Measurements from ENCODE around the gene RBM18. TPM values are rescaled to one million over a fixed set of nuclear protein-coding genes. Genes with fewer than 3 reads are reported as not detected.

The RBM18 gene
- total RNA-seq, 1 experiment from 2014 or later: 29.4 TPM

DNA sequence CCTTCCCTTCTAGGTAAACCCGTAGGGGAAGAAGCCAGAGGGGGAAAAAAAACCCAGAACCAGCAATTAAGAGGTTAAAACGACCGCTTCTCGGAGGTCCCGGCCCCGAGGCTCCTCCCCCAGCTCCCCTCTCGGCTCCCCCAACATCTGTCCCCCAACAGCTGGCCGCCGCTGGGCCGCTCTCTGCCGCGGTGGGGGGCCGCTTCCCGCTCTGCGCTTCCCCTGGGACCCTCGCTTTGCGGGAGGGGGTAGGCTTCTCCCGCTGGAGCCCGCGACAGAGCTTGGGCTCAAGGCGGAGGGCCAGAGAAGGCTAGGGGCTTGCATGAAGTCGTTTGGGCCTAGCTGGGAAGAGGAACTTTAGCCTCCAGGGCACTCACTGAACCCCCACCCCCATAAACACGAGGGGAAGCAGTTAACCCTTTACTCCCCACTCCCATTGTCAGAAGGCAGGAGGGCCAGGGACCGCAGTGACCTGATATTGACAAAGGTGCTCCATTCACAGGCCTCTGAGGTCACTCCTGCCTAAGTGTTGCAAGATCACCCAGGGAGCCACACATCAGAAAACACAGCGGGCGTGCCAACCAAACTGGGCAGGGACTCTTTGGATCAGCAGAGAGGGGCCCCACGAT lies 43.3 kb downstream of the RBM18 start:
- peak; percentile 87 to 89 for DNase-seq
- H3K4me3 ChIP-seq: peak overlapping the region; percentile 50
- H3K9me3 ChIP-seq (replicated peaks): no peaks in the 10 kb centered on the region
- H3K4me1 ChIP-seq: peaks cover 4% of the 10 kb centered on the region; the same call in 1 of the 2 replicates
- peak overlapping the region; percentile 47 for H3K27ac ChIP-seq
- no peaks in the 10 kb centered on the region for H3K36me3 ChIP-seq
- no peaks in the 10 kb centered on the region for H3K27me3 ChIP-seq

GRCh38 chr9:122220673-122221182 lies 43.9 kb downstream of the RBM18 start:
- H3K4me3 ChIP-seq: peak overlapping the region; percentile 50
- peaks cover 4% of the 10 kb centered on the region; the same call in 1 of the 2 replicates for H3K4me1 ChIP-seq
- no peak for DNase-seq
- peak overlapping the region; percentile 47 for H3K27ac ChIP-seq
- H3K27me3 ChIP-seq: no peaks in the 10 kb centered on the region
- no peaks in the 10 kb centered on the region for H3K9me3 ChIP-seq (replicated peaks)
- no peaks in the 10 kb centered on the region for H3K36me3 ChIP-seq

DNA sequence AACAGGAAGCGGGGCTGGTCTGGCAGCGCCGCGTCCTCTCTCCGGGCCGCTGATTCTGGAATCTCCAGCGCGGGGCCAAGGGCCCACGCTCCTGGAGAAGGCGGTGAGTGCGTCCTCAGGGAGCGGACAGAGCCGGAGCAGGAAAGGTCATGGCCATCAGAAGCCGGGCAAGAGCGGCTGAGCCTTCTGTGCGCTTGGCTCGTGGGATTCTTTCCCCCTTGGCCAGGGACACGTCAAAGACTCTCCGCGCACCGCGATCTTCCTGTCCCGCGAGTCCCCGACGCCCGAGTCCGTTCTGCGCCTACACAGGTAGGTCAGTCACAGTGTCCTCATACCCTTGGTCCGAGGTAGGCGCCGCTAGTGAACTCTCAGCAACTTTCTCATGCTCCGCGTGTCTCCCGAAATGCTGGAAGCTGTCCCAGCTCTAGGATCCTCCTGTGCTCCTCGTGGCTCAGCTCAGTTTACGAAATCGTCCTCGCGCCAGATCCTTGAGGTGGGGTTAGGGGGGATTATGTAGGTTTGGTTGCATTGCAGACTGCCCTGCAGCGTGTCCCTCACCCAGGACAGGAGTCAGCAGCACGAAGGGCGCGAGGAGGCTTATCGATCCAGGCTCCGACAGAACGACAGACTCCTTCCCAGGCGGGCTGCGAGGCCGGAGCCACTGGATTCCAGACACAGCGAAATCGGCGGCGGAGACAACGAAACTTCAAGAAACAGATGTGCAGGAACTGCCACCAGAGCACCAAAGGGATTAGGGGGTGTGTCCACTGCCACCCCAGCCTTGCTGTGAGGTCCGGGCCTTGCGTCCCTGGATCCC lies 44.6 kb downstream of the RBM18 start:
- Histone ChIP-seq H3K4me3 (no peak overlapping the region), H3K27ac (no peak overlapping the region)
- DNase-seq: no peak

GRCh38 chr9:122218935-122219855 lies 45.4 kb downstream of the RBM18 start:
- H3K27ac ChIP-seq: no peak overlapping the region
- no peak overlapping the region for H3K4me3 ChIP-seq
- no peaks in the 10 kb centered on the region for H3K36me3 ChIP-seq
- no peaks in the 10 kb centered on the region for H3K9me3 ChIP-seq (replicated peaks)
- DNase-seq: no peak
- peaks cover 12% of the 10 kb centered on the region for H3K4me1 ChIP-seq
- no peaks in the 10 kb centered on the region for H3K27me3 ChIP-seq

More for the DNA sequence above, 44.6 kb downstream of the RBM18 start:
- peaks cover 4% of the 10 kb centered on the region; the same call in 1 of the 2 replicates for H3K4me1 ChIP-seq
- no peaks in the 10 kb centered on the region for H3K36me3 ChIP-seq
- H3K9me3 ChIP-seq (replicated peaks): no peaks in the 10 kb centered on the region
- no peaks in the 10 kb centered on the region for H3K27me3 ChIP-seq

DNA sequence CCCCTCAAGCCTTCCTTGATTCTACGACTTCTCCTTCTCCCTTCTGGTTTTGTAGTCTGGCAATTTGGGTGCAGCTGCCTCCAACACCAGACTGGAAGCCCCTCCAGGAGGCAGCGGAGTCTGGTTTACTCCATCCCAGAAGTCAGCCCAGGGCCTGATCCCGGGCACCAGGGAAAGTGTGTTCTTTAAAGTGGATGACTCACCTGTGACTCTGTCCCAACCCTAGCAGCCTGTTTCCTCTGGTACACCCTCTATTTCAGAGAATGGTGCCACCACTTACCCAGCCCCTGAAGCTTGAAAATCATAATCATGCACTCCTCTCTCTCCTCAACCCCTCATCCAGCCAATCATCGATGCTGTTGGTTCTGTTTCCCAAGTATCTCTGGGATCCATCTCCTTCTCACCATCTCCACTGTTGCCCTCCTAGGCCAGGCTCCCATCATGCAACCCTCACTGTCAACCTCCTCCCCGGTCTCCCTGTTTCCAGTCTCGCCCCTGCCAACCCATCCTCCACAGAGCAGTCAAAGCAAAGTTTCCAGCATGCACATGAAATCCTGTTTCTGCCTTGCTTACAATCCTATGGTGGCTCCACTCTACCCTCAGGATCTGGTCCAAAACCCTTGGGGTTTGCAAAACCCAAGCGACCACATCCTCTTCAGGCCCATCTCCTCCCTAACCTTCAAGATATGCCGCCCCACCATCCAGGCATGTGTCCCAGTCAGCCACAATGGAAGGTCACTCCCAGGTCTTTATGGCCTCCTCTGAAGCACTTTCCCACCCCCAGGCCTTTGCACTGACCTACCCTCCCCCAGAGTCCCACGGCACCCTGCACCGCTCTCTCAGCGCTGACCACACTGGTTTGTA lies 46.3 kb downstream of the RBM18 start:
- H3K27me3 ChIP-seq: no peaks in the 10 kb centered on the region
- H3K4me3 ChIP-seq: no peak overlapping the region
- no peak overlapping the region for H3K27ac ChIP-seq
- no peaks in the 10 kb centered on the region for H3K36me3 ChIP-seq
- DNase-seq: no peak
- no peaks in the 10 kb centered on the region for H3K9me3 ChIP-seq (replicated peaks)
- peaks cover 12% of the 10 kb centered on the region for H3K4me1 ChIP-seq

GRCh38 chr9:122217640-122218039 lies 47.0 kb downstream of the RBM18 start:
- Histone ChIP-seq H3K36me3 (no peaks in the 10 kb centered on the region), H3K27me3 (no peaks in the 10 kb centered on the region), H3K4me3 (no peak overlapping the region)

GRCh38 chr9:122216798-122217418 lies 47.7 kb downstream of the RBM18 start:
- H3K27ac ChIP-seq: no peak overlapping the region

More at GRCh38 chr9:122217640-122218039, 47.0 kb downstream of the RBM18 start:
- Histone ChIP-seq H3K4me1 (peaks cover 12% of the 10 kb centered on the region), H3K27ac (no peak overlapping the region), H3K9me3 (replicated peaks) (no peaks in the 10 kb centered on the region)
- DNase-seq: peak in 1 of 2 experiments; percentile 23

DNA sequence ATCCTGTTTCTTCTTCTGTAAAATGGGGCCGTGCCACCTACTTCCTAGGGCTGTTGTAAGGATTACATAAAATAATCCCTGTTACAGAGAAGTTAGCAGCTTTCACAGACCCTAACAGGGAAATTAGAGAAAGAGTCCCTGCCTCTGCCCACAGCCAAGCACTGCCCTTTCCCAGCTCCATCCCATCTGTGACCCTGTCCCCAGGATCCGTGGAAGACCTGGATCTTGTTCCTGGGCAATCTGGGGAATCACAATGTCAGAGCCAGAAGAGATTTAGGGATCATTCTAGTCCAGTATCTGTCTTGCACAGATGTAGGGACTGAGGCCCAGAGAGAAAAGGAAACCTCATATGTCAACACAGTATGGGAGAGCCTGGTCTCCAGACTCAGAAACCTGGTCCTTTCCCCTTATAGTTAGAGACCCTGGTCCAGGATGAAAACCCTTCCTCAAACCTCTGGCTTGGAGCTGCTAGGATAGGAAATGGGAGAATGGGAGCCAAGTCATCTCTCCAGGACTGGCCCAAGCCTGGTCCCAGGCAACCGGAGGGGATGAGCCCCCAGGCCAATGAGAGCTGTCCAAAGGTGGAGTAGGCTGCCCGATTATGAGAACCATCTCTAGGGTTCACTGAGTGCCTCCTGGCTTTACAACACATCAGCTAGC lies 48.4 kb downstream of the RBM18 start:
- Histone ChIP-seq H3K4me3 (no peak overlapping the region), H3K27ac (no peak overlapping the region), H3K36me3 (no peaks in the 10 kb centered on the region), H3K27me3 (no peaks in the 10 kb centered on the region), H3K4me1 (peaks cover 7% of the 10 kb centered on the region), H3K9me3 (replicated peaks) (no peaks in the 10 kb centered on the region)
- DNase-seq: no peak

More at GRCh38 chr9:122216798-122217418, 47.7 kb downstream of the RBM18 start:
- DNase-seq: no peak
- Histone ChIP-seq H3K4me3 (no peak overlapping the region), H3K9me3 (replicated peaks) (no peaks in the 10 kb centered on the region), H3K36me3 (no peaks in the 10 kb centered on the region), H3K4me1 (peaks cover 11% of the 10 kb centered on the region), H3K27me3 (no peaks in the 10 kb centered on the region)

DNA sequence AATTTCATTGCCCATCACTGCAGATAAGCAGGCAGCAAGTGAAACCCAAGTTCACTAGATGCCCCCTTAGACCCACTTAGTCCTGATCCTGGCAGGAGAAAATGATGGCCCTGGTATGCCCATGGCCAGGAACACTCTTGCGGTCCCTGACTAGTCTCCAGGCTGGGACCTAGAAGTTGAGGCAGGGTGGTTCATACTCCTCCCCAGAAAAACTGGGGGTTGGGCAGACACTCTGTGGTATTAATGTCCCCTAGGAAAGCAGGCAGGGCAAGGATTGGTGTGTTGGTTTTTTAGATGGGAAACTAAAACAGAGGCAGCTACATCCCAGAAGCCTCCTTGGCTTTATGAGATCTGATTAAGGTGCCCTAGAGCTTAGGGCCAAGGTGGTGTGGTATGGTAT lies 49.0 kb downstream of the RBM18 start:
- Histone ChIP-seq H3K4me3 (no peak overlapping the region), H3K36me3 (no peaks in the 10 kb centered on the region)

GRCh38 chr9:122214507-122214906 lies 50.1 kb downstream of the RBM18 start:
- DNase-seq: no peak
- Histone ChIP-seq H3K4me3 (peak overlapping the region; percentile 54), H3K36me3 (no peaks in the 10 kb centered on the region), H3K9me3 (replicated peaks) (no peaks in the 10 kb centered on the region), H3K27me3 (no peaks in the 10 kb centered on the region), H3K4me1 (peaks cover 7% of the 10 kb centered on the region), H3K27ac (peak overlapping the region; percentile 63)

More for the DNA sequence above, 49.0 kb downstream of the RBM18 start:
- no peak overlapping the region for H3K27ac ChIP-seq
- DNase-seq: no peak
- no peaks in the 10 kb centered on the region for H3K9me3 ChIP-seq (replicated peaks)
- no peaks in the 10 kb centered on the region for H3K27me3 ChIP-seq
- H3K4me1 ChIP-seq: peaks cover 7% of the 10 kb centered on the region

DNA sequence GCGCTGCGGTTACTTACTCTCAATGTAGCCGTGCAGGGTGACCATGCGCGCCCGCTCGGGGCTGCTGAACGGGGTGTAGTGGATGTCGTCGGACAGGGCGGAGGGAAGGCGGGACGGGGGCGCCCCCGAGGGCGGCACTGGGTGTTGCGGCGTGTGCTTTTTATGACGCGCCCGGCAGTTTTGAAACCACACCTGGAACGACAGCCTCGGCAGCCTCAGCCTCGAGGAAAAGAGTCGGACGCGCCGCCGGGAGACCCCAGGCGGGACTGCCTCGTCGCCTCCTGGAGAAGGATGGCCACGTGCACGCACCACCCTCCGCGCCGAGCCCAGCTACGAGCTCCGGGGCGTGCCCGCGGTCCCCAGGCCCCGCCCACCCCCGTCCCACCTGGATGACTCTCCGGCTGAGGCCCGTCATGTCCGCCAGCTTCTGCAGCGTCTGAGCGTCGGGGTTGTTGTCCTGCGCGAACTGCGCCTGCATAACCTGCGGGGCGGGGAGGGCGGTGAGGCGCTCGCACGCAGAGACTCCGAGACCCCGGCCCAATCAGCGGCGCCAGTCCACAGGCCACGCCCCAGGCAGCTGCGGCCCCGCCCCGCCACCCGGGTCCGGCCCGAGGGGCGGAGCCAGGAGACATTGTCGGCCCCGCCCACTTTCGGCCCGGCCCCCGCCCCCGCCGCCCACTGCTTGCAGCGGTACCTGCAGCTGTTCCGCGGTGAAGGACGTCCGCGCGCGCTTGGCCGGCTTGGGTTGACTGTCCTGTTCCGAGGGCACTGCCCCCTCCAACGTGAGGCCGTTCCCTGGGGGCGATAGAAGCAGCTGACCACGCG lies 50.8 kb downstream of the RBM18 start:
- DNase-seq: peak; percentile 93
- no peaks in the 10 kb centered on the region for H3K9me3 ChIP-seq (replicated peaks)
- H3K27ac ChIP-seq: peak overlapping the region; percentile 63
- no peaks in the 10 kb centered on the region for H3K36me3 ChIP-seq
- no peaks in the 10 kb centered on the region for H3K27me3 ChIP-seq
- H3K4me1 ChIP-seq: peaks cover 7% of the 10 kb centered on the region
- peak overlapping the region; percentile 54 for H3K4me3 ChIP-seq

GRCh38 chr9:122213102-122213588 lies 51.5 kb downstream of the RBM18 start:
- H3K9me3 ChIP-seq (replicated peaks): no peaks in the 10 kb centered on the region
- no peak overlapping the region for H3K27ac ChIP-seq
- no peaks in the 10 kb centered on the region for H3K27me3 ChIP-seq
- DNase-seq: no peak
- H3K4me1 ChIP-seq: peaks cover 7% of the 10 kb centered on the region
- peak overlapping the region; percentile 54 for H3K4me3 ChIP-seq
- H3K36me3 ChIP-seq: no peaks in the 10 kb centered on the region
